Central memory CD8-positive, alpha-beta T cell (primary cell): ENCODE results near the gene PDE6B.
"Not testable (repeated sequence)": the region's sequence is repeated elsewhere in the genome, so short reads cannot be mapped to it uniquely, and the experiment has no call there.

Source experiments
- ATAC-seq: fragments of 150-1000 bp; cut with Tn5 transposase; replicated peaks from 2 replicates; pipeline ENCODE4 v1.10.0; 2022; ENCODE audit warnings: mild to moderate bottlenecking, moderate FRiP score, moderate number of reproducible peaks; ENCODE audit not compliant: poor library complexity, severe bottlenecking; ENCODE audit errors: extremely low read depth
- DNase-seq, 2 donors: peaks; one replicate each; pipeline ENCODE4 v3.0.0; 2021; ENCODE audit warnings: low spot score in 2 of 2
- H3K27ac Mint-ChIP-seq: one replicate; pipeline ENCODE4 v1.8.0; 2022; ENCODE audit warnings: low read depth, mild to moderate bottlenecking, moderate library complexity, mixed read lengths
- H3K27me3 Mint-ChIP-seq: one replicate; pipeline ENCODE4 v1.8.0; 2022; ENCODE audit warnings: mixed read lengths
- H3K36me3 Mint-ChIP-seq: one replicate; pipeline ENCODE4 v1.8.0; 2022; ENCODE audit warnings: mild to moderate bottlenecking, moderate library complexity, mixed read lengths; ENCODE audit not compliant: insufficient read depth
- H3K4me1 Mint-ChIP-seq: one replicate; pipeline ENCODE4 v1.8.0; 2022; ENCODE audit warnings: mixed read lengths
- H3K4me3 Mint-ChIP-seq: one replicate; pipeline ENCODE4 v1.8.0; 2022; ENCODE audit warnings: mild to moderate bottlenecking, moderate library complexity, mixed read lengths
- H3K9me3 Mint-ChIP-seq: one replicate; pipeline ENCODE4 v1.8.0; 2022; ENCODE audit warnings: mixed read lengths

Gene PDE6B

DNA sequence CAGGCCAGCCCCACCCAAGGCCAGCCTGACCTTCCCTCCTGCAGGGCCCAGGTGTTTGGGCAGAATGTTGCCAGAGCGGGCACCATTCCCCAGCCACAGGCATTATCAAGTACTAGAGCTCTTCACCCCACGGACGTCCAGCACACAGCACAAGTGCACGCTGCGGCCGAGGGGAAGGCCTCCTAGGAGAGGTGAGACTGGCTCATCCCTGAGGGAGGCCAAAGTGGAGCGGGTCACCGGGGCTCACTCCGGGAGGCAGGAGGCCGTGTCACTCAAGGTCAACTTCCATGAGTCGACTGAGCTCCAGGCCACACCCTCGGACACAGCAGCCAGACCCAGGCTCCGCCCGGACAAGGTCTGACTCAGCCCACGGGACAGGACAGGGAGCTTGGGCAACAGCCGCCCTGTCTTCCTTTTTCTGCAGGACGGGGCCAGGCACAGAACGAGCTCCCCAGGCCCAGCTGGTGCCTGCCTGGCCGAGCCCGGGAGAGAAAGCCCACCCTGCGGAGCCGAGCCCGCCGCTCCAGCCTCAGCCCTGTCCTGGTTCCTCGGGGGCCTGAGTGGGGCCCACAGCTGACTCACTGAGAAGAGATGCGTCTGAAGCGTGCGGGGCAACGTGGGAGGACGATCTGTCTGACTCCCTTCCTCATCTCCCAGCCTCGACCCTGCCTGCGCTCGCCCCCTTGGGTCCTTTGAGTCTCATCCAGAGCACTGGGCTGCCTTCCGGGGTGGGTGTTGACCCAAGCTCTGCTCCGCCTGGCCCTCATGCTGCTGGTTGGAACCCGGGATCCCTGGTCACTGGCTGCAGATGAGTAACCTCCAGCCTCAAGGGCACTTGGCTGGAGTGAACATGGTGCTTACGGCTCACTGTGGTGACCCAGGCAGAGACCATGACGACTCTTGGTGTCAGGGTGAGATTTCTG lies 61.9 kb downstream of the PDE6B start:
- no peak overlapping the region for H3K4me3 Mint-ChIP-seq

DNA sequence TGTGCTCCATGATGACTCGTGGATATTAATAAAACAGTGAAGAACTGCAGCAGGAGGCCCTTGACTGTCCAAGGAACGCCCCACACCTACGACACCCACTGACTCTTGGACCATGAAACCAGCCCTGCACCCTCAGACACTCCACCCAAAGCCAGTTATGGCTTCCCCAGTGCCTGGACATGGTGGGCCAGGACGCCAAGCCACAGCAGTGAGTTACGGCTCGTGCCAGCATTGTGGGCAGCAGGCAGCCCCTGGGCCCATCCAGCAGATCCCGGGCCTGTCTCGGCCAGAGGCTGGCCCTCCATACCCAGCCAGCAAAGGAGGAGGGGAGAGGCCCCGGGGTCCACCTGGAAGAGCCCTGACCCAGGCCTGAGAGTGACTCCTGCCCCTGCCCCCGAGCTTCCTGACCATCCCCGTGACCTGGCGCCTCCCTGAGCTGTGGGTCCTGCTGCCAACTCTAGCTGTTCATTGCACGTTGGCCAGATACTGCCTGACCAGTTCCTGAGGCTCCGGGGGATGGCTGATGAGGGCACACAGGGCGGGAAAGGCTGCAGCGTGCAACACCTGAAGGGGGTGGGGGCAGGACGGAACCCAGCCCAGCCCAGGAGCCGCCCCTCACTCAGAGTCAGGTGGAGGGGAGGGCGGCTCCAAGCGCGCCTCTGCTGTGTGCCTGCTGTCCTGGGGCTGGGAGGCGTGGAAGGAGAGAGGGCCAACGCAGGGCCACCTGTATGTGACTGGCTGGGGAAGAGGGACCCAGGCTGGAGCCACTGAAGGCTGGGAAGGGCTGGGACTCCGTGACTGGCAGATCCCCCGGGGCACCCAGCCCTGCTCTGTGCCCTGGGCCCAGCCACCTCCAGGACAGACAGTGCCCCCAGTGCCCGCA lies 62.8 kb downstream of the PDE6B start:
- DNase-seq (no peak), ATAC-seq (no peak)
- Mint-ChIP-seq H3K27me3 (peaks cover 10% of the 10 kb centered on the region), H3K36me3 (peaks cover 3% of the 10 kb centered on the region), H3K4me1 (no peaks in the 10 kb centered on the region), H3K4me3 (no peak overlapping the region), H3K9me3 (no peaks in the 10 kb centered on the region), H3K27ac (no peak overlapping the region)

More for the DNA sequence above, 61.9 kb downstream of the PDE6B start:
- peaks cover 10% of the 10 kb centered on the region for H3K27me3 Mint-ChIP-seq
- ATAC-seq (no peak), DNase-seq (no peak)
- no peaks in the 10 kb centered on the region for H3K9me3 Mint-ChIP-seq
- H3K4me1 Mint-ChIP-seq: no peaks in the 10 kb centered on the region
- no peak overlapping the region for H3K27ac Mint-ChIP-seq
- H3K36me3 Mint-ChIP-seq: peaks cover 4% of the 10 kb centered on the region

GRCh38 chr4:688854-689681 lies 63.7 kb downstream of the PDE6B start, which contains the start of gene SLC49A3:
Gene SLC49A3, minus strand, starts transcription at chr4:689151. Its CDS starts 24 bp downstream, at chr4:689127.
- no peaks in the 10 kb centered on the region for H3K9me3 Mint-ChIP-seq
- H3K36me3 Mint-ChIP-seq: peaks cover 3% of the 10 kb centered on the region
- no peak within 1 kb of the TSS for H3K4me3 Mint-ChIP-seq
- no peak within 1 kb of the TSS for H3K27ac Mint-ChIP-seq
- peaks cover 13% of the 10 kb centered on the region for H3K27me3 Mint-ChIP-seq
- ATAC-seq: no peak
- no peaks in the 10 kb centered on the region for H3K4me1 Mint-ChIP-seq
- DNase-seq: no peak

DNA sequence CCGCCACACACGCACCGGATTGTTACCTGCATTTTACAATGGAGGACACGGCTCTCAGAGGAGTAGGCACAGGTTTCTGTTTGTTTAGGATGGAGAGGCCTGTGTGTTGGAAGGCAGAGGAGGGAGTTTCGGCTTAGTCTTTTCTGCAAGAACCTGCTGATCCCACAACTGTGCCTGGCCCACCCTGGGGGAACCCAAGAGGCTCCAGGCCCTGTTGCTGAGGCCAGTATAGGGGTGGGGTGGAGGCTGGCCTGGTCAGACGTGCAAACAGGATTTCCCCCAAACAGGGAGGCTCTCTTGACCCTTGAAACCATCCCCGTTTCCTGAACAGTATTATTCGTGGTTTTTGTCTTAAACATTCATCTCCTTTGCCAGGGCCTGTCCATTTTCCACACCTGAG lies 64.3 kb downstream of the PDE6B start:
- Mint-ChIP-seq H3K4me3 (no peak overlapping the region), H3K27ac (no peak overlapping the region), H3K36me3 (peaks cover 3% of the 10 kb centered on the region), H3K27me3 (peaks cover 20% of the 10 kb centered on the region), H3K4me1 (no peaks in the 10 kb centered on the region), H3K9me3 (no peaks in the 10 kb centered on the region)
- ATAC-seq: no peak
- no peak for DNase-seq

- Mint-ChIP-seq H3K27ac (no peak overlapping the region), H3K9me3 (no peaks in the 10 kb centered on the region)
These were observed 67.6 kb downstream of the PDE6B start for GRCh38 chr4:692771-693554.

GRCh38 chr4:694341-694940 lies 69.1 kb downstream of the PDE6B start:
- DNase-seq, H3K4me1 Mint-ChIP-seq, ATAC-seq, H3K27ac Mint-ChIP-seq, H3K4me3 Mint-ChIP-seq, H3K9me3 Mint-ChIP-seq, H3K36me3 Mint-ChIP-seq: not testable (repeated sequence)
- H3K27me3 Mint-ChIP-seq: peaks cover 19% of the 10 kb centered on the region

More at GRCh38 chr4:692771-693554, 67.6 kb downstream of the PDE6B start:
- Mint-ChIP-seq H3K27me3 (peaks cover 21% of the 10 kb centered on the region), H3K4me1 (no peaks in the 10 kb centered on the region), H3K4me3 (no peak overlapping the region), H3K36me3 (peaks cover 2% of the 10 kb centered on the region)
- ATAC-seq (no peak), DNase-seq (no peak)

GRCh38 chr4:699816-700580 lies 74.6 kb downstream of the PDE6B start:
- no peak for ATAC-seq
- Mint-ChIP-seq H3K27ac (no peak overlapping the region), H3K4me3 (no peak overlapping the region), H3K36me3 (peaks cover 3% of the 10 kb centered on the region), H3K4me1 (peaks cover 5% of the 10 kb centered on the region), H3K9me3 (no peaks in the 10 kb centered on the region), H3K27me3 (peaks cover 6% of the 10 kb centered on the region)
- no peak for DNase-seq

DNA sequence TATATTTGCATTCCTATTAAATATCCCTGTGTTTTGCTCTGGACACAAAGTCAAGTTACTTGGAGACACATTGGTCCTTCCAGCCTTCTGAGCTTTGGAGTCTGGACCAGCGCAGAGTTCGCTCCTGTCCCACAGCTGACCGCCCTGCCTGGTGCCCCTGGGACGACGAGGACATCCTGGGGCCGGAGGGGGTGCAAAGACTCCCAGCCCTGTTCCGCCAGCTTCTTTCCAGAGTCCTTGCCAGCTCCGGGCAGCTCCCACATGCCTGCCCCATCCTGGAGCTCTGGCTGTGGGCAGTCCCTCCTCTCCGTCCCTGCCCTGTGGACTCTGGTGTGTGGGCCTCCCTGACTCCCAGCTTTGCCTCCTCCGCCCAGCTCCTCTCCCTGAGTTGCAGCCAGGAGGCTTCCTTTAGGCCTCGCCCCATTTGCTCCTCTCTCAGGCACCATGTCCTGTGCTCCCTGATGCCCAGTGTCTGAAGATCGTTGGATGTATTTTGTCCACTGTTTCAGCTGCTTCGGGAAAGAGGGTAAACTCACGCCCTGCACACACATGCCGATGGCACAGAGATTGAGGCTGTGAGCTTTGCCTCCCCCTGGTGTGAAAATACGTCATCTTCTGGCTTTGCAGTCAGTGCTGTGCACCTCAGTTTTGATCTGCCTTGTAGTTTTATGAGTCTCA lies 75.4 kb downstream of the PDE6B start:
- H3K27ac Mint-ChIP-seq: no peak overlapping the region
- ATAC-seq (no peak), DNase-seq (no peak)
- peaks cover 5% of the 10 kb centered on the region for H3K36me3 Mint-ChIP-seq
- no peaks in the 10 kb centered on the region for H3K27me3 Mint-ChIP-seq
- no peaks in the 10 kb centered on the region for H3K9me3 Mint-ChIP-seq
- peaks cover 10% of the 10 kb centered on the region for H3K4me1 Mint-ChIP-seq
- no peak overlapping the region for H3K4me3 Mint-ChIP-seq

GRCh38 chr4:702618-703048 lies 77.3 kb downstream of the PDE6B start:
- peaks cover 5% of the 10 kb centered on the region for H3K36me3 Mint-ChIP-seq
- ATAC-seq (no peak), DNase-seq (no peak)
- H3K27ac Mint-ChIP-seq: no peak overlapping the region
- H3K4me1 Mint-ChIP-seq: peaks cover 10% of the 10 kb centered on the region
- H3K4me3 Mint-ChIP-seq: no peak overlapping the region
- H3K27me3 Mint-ChIP-seq: no peaks in the 10 kb centered on the region
- no peaks in the 10 kb centered on the region for H3K9me3 Mint-ChIP-seq

DNA sequence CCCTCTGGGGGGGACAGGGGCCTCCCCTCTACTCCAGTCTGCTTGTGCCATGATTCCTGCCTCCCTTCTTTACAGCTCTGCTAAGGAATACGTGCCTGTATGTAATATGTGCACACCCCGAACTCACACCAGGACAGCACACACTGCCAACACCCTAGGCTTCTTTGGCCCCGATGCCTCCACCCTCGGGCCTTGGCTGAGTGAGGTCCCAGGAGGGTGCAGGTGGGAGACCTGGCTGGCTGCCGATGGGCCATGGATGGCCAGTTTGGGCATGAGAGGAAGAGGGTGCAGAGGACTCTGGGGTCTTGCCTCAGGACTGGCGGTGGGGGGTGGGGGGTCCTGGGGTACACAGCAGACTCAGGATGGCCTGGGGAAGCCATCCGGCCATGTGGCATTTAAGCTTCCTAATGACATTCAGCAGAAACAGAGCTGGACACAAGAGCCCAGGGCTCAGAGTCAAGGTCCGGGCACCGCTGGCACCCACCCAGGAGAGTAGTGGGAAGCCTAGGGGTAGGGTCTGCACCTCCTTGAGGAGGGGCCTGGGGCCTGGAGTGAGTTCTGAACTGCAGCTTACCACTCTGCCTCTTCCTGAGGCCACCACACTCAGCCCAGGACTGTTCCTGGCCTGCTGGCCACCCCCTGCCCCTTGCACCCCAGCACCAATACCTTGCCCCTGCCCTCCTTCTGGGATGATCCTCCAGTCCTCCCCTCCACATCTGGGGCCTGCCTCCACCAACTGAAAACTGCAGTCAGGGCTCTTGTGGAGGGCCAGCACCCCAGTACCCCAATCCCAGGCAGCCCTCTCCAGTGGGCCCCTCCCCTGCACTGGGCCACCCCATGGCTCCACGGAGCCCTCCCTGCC lies 78.2 kb downstream of the PDE6B start:
- no peak overlapping the region for H3K4me3 Mint-ChIP-seq

More for the DNA sequence above, 78.2 kb downstream of the PDE6B start:
- H3K27me3 Mint-ChIP-seq: no peaks in the 10 kb centered on the region
- peaks cover 5% of the 10 kb centered on the region for H3K36me3 Mint-ChIP-seq
- ATAC-seq (no peak), DNase-seq (no peak)
- no peak overlapping the region for H3K27ac Mint-ChIP-seq
- H3K4me1 Mint-ChIP-seq: peaks cover 13% of the 10 kb centered on the region
- no peaks in the 10 kb centered on the region for H3K9me3 Mint-ChIP-seq
